Tibial artery (tissue), 4 donors: Measurements from ENCODE around the gene NTM.

Experiments
- DNase-seq, 2 donors: peaks; one replicate each; pipeline ENCODE4 v3.0.0-alpha.2; 2019
- H3K27ac ChIP-seq, 2 donors: fragments of 200-600 bp; sonication (generic) in 1 of 2; 1 replicate in 1 of 2; 2 replicates in 1 of 2; pipeline ENCODE4 v1.5.1; 2018 to 2019; ENCODE audit warnings: mild to moderate bottlenecking in 1 of 2
- H3K27me3 ChIP-seq, 2 donors: fragments of 200-600 bp; sonication (generic) in 1 of 2; one replicate each; pipeline versions ENCODE4 v1.5.1 to v1.6.0; 2016 to 2019
- H3K36me3 ChIP-seq, 3 donors: fragments of 200-600 bp; sonication (generic) in 2 of 3; one replicate each; pipeline ENCODE4 v1.5.1; 2016 to 2019; ENCODE audit warnings: mild to moderate bottlenecking in 2 of 3
- H3K4me1 ChIP-seq, 4 donors: fragments of 200-600 bp; sonication (generic) in 2 of 4; 1 replicate in 3 of 4; 2 replicates in 1 of 4; pipeline ENCODE4 v1.5.1; 2016 to 2019
- H3K4me3 ChIP-seq, 2 donors: fragments of 200-600 bp; sonication (generic) in 1 of 2; 1 replicate in 1 of 2; 2 replicates in 1 of 2; pipeline ENCODE4 v1.5.1; 2018 to 2019; ENCODE audit warnings: mild to moderate bottlenecking in 2 of 2
- H3K9me3 ChIP-seq, 3 donors: fragments of 200-600 bp; sonication (generic) in 1 of 3; one replicate each; pipeline ENCODE4 v1.5.1; 2016 to 2019
- intact Hi-C: fragments of 100-400 bp; cut with DNase I; formaldehyde crosslinking; loops from one replicate; pipeline ENCODE4 v1.15.0; 2023; ENCODE audit warnings: low total_unique reads
- TF ChIP-seq, protein P1 (sequence below), 2 experiments: fragments of 200-600 bp in 1 of 2; fragments of 450-650 bp in 1 of 2; IDR thresholded peaks; one replicate each; pipeline ENCODE4 v1.5.1; 2017 to 2019; ENCODE audit warnings: antibody characterized with exemption in 2 of 2, mild to moderate bottlenecking in 1 of 2, moderate library complexity in 1 of 2

Gene NTM

DNA sequence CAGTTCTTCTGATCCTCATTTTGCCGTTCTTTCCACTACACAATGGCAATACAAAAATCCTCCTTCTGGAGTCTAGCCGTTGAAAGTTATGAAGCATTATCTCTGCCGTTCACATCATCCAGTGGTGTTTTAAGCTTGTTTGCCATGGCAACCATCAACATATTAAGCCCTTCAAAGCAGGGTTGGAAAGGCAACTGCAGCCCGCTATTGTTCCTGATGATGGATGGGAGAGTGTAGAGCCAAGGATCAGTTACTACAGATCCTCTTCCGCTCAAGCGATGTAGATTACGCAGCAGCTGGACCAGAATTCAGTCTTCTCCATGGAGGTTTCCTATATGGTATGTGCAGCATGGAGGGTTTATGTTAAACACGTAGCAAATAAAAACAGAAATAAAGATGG lies 352.7 kb downstream of the NTM start:
- no peak overlapping the region for H3K27ac ChIP-seq
- TF ChIP-seq, protein P1, sequence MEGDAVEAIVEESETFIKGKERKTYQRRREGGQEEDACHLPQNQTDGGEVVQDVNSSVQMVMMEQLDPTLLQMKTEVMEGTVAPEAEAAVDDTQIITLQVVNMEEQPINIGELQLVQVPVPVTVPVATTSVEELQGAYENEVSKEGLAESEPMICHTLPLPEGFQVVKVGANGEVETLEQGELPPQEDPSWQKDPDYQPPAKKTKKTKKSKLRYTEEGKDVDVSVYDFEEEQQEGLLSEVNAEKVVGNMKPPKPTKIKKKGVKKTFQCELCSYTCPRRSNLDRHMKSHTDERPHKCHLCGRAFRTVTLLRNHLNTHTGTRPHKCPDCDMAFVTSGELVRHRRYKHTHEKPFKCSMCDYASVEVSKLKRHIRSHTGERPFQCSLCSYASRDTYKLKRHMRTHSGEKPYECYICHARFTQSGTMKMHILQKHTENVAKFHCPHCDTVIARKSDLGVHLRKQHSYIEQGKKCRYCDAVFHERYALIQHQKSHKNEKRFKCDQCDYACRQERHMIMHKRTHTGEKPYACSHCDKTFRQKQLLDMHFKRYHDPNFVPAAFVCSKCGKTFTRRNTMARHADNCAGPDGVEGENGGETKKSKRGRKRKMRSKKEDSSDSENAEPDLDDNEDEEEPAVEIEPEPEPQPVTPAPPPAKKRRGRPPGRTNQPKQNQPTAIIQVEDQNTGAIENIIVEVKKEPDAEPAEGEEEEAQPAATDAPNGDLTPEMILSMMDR (IDR thresholded peaks at IDR 0.05): no peak
- DNase-seq: no peak
- no peaks in the 10 kb centered on the region for H3K36me3 ChIP-seq
- no peaks in the 10 kb centered on the region for H3K9me3 ChIP-seq
- H3K4me3 ChIP-seq: no peak overlapping the region
- intact Hi-C loops: no loop called here
- H3K4me1 ChIP-seq: no peaks in the 10 kb centered on the region
- peaks cover 0 to 7% of the 10 kb centered on the region in 2 donors for H3K27me3 ChIP-seq

DNA sequence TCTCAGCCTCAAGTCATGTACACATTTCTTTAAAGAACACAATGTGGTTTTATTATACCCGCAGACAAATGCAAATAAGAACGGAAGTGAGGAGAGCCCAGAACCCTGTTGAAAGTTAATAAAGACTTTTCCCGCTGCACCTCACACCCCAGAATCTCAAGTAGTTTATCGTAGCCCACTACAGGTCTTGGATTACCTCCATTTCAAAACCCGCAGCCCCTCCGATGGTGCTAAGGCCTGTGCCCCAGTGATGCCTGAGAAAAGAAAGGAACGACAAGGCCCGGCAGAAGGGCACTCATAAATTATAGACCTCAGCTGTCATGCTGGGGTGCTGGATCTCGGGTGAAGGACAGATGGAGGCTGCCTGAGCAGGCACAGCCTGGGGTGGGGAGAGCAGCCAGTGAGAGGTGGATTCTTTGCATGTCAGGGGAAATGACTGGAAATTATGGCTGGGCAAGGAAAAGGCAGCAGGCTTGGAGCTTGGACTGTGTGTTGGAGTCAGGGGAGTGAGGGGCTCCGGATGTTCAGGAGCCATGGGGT lies 354.1 kb downstream of the NTM start:
- Histone ChIP-seq H3K27me3 (peaks cover 0 to 4% of the 10 kb centered on the region in 2 donors), H3K36me3 (no peaks in the 10 kb centered on the region), H3K4me3 (no peak overlapping the region), H3K4me1 (no peaks in the 10 kb centered on the region), H3K27ac (no peak overlapping the region), H3K9me3 (no peaks in the 10 kb centered on the region)
- TF ChIP-seq, protein P1 (IDR thresholded peaks at IDR 0.05): no peak
- intact Hi-C loops: no loop called here
- no peak for DNase-seq

DNA sequence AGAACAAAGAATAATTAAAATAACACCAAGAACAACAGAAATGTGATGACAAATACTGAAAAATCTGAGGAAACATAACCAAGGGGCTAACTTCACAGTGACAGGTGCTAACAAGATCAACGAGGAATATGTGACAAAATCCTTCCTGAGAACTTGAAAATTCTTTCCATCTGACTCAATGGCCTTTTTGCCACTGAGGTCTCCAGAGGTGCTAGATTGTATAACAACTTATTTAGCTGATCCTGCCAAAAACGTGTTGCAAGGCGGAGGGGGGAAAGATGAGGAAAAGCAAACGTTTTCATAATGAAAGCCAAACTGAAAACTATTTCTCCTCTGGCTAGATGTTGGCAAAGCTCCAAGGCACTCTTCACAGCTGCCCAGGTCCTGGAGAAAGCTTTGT lies 364.5 kb downstream of the NTM start:
- intact Hi-C loops: no loop called here
- Histone ChIP-seq H3K36me3 (no peaks in the 10 kb centered on the region), H3K9me3 (no peaks in the 10 kb centered on the region), H3K4me3 (no peak overlapping the region), H3K27me3 (peaks cover 0 to 12% of the 10 kb centered on the region in 2 donors), H3K4me1 (no peaks in the 10 kb centered on the region), H3K27ac (no peak overlapping the region)
- TF ChIP-seq, protein P1 (IDR thresholded peaks at IDR 0.05): no peak
- no peak for DNase-seq

DNA sequence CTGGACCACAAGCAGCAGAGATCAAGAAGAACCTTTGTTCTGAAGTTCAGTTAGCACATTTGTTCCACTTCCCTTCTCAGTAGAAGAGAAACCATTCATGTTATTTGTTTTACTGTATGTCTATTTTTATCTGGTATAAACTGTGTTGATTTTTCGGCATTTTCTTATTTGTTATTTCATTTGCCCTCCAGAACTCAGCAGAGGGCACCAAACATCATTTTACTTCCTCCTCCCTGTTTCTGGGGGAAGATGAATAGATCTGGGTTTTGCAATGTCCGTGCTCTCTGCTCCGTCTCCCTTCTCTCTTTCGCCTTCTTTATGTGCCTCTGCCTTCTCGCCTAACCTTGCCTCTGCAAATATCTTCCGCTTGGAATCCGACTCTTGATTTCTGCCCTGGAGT lies 366.9 kb downstream of the NTM start:
- intact Hi-C loops: no loop called here
- TF ChIP-seq, protein P1 (IDR thresholded peaks at IDR 0.05): no peak
- Histone ChIP-seq H3K27ac (no peak overlapping the region), H3K4me1 (no peaks in the 10 kb centered on the region), H3K36me3 (no peaks in the 10 kb centered on the region), H3K4me3 (no peak overlapping the region), H3K27me3 (peaks cover 0 to 12% of the 10 kb centered on the region in 2 donors), H3K9me3 (no peaks in the 10 kb centered on the region)
- no peak for DNase-seq

DNA sequence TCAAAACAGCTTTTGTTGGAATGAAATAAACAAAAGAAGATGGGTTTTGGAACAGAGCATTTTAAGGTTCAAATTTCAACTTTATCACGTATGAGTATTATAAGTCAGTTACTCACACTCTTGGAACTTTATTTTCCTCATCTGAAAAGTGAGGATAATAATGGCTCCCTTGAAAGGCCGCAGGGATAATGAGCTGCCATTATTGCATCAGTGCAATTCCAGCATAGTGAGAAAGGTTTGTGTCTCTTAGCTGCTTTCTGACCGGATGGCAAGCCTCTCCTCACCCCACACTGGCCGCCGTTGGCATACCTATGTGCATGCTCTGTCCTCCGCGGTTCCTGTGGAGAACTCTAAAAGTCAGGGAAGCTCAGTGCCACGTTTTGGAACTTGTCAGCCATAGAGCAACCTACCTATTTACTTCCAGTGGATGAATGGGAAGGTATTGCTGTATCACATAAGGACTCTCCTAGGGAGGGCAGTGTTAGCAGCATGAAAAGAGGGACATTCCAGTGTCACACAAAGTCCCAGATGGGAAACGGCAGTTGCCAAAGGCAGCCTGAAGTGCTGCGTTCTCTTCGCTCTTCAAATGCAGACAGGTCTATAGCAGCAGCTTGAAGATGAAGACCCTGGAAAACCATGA lies 368.9 kb downstream of the NTM start:
- DNase-seq: no peak
- Histone ChIP-seq H3K4me1 (no peaks in the 10 kb centered on the region), H3K4me3 (no peak overlapping the region), H3K9me3 (no peaks in the 10 kb centered on the region), H3K36me3 (no peaks in the 10 kb centered on the region), H3K27me3 (peaks cover 0 to 12% of the 10 kb centered on the region in 2 donors), H3K27ac (no peak overlapping the region)
- TF ChIP-seq, protein P1 (IDR thresholded peaks at IDR 0.05): no peak
- intact Hi-C loops: no loop called here
